HG03439 (cell line): ENCODE data around the gene IRF4.

Experiments used
- ATAC-seq: cut with Tn5 transposase; IDR thresholded peaks from one replicate; pipeline ENCODE4 v1.9.1; 2021; ENCODE audit warnings: mild to moderate bottlenecking, moderate library complexity; ENCODE audit not compliant: unreplicated experiment

Gene IRF4

GRCh38 chr6:379410-380181, 12.0 kb upstream of the IRF4 start:
- no peak for ATAC-seq

- no peak for ATAC-seq
These were observed 11.0 kb upstream of the IRF4 start for GRCh38 chr6:380234-381218.

- no peak for ATAC-seq
These were observed 9.7 kb upstream of the IRF4 start for GRCh38 chr6:381742-382461.

GRCh38 chr6:382883-383810, 8.4 kb upstream of the IRF4 start:
- ATAC-seq = no peak

DNA sequence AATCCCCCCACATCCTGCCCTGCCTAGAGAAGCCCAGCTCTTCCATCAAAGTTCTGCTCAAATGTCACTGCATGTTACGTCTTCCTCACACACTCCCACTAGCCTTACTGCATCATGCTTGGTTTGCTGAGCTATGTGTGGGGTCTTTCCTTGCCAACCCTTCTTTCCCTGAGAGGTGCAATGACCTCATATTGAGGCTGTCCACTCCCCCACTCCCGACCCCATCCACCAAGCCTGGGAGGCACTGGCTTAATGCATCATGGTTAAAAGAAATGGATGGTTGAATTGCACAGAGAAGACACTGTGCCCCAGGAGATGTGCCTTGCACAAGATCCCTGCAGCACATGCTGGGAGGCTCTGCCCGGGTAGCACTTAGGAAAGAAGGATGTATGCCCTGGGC, 7.7 kb upstream of the IRF4 start:
- no peak for ATAC-seq

DNA sequence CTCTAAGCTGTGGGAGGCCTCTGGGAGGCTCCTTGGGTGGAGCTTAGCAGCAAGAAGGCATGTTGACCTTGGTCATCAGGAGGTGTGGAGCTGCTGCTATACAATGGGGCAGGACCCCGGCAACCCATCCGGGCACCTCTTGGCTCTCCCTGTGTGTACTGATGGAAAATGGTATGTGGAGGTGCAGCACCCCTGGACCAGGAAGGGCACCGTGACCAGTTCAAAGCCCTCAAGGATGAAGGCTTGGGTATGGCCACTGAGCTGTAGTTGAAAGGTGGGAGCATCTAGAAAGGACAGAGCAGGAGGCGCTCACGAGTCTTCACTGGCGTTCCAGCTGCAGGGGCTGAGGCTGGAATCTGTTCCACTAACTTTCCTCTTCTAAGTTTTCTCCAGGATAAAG, 6.7 kb upstream of the IRF4 start:
- ATAC-seq = no peak

DNA sequence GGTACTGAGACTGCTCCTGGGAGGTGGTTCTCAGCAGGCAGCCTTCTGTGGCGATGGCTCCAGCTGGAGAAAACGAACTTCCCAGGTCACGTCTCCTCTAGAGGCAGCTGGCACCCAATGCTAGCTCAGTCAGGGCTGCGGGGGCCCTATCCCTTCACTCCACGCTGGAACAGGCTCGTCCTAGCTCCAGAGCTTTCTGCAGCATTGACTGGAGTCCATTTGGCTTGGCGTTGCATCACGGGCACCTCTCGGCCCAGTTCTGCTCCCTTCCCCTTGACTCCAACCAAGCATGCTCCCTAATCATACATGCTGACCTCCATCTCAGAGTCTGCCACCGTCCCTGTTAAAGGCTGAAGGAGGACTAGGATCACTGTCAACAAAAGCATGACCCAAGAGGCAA, 5.9 kb upstream of the IRF4 start:
- no peak for ATAC-seq

GRCh38 chr6:386688-387266, 4.8 kb upstream of the IRF4 start:
- no peak for ATAC-seq

- no peak for ATAC-seq
These were observed 4.2 kb upstream of the IRF4 start for GRCh38 chr6:387293-387741.

GRCh38 chr6:388202-388903, 3.2 kb upstream of the IRF4 start:
- no peak for ATAC-seq

DNA sequence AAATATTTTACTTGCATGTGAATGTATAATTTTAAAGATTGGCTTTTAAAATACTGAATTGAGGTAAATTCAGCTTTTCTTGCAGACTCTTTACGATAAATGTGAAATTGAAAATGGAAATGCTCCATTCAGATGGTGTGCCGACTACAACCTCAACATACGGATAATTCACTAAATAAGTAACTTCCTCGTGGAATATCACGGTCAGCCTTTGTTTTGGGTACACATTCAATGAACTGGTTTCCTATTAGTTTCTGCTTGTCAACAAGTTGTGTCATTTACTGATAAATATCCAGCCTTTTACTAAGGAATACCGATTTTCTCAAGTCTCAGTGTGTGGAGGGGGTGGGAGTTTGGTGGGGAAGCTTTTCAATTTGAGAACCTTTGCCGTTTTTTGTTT, 2.4 kb upstream of the IRF4 start:
- ATAC-seq = no peak

GRCh38 chr6:389622-390021, 1.9 kb upstream of the IRF4 start:
- no peak for ATAC-seq

DNA sequence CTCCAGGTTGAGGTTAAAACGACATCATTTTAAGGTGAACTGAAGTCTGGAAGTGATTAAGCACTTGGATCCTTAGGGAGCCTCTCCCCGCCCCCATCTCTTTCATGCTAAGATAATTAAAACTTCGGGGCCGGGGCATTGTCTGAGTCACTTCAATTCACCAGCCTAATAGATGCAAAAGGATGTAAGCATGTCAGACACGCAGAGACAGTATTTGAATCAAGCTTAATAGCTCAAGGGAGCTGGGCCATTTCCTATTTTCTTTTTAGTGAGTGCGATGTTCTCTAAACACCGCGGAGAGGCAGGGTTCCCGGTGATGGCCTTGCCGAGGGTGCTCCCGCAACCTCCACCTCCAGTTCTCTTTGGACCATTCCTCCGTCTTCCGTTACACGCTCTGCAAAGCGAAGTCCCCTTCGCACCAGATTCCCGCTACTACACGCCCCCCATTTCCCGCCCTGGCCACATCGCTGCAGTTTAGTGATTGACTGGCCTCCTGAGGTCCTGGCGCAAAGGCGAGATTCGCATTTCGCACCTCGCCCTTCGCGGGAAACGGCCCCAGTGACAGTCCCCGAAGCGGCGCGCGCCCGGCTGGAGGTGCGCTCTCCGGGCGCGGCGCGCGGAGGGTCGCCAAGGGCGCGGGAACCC, 516 bp upstream of the IRF4 start:
- peak; percentile 17 for ATAC-seq

GRCh38 chr6:392441-393390, 1.2 kb downstream of the IRF4 start:
- no peak for ATAC-seq

DNA sequence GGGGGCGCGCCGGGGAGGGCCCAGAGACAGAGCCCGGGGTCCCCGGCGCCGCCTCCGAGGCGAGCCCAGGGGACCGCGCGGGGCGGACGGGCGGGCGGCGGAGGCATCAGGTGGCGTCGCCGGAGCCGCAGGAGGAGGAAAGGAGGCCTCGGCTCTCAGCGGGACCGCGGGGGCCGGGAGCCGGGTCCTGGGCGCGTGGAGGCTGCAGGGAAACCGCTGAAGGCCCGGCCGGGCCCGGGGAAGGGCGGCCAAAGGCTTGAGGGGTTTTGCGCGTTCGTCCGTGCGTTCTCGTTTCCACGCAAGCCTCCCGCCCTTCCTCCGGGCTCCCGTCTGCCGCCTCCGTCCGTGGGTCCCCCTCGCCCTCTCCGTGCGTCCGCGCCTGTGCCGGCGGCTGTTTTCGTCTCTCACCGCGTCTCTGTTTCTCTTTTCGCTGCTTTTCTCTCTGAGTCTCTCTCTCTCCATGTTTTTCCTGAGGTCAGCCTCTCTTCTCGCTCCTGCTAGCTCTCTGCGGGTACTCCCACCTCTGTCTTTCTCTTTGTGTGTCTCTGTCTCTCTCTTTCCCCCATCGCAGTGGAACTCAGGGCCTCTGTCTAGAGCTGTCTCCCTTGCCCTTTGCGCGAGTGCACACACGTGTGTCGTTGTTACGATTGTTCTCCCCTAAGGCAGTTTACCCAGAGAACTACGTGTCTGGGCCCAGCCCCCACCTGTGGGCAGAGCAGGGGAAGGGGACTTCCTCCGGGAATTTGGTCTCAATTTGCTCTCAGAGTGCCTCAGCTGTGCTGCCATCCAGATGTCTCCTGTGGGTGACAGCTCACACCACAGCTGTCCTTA, 2.1 kb downstream of the IRF4 start:
- no peak for ATAC-seq

- ATAC-seq = no peak
These were observed 3.2 kb downstream of the IRF4 start for GRCh38 chr6:394641-395289.
